ENCODE data around the gene TRAIP.
"Not testable (repeated sequence)": the region's sequence is repeated elsewhere in the genome, so short reads cannot be mapped to it uniquely, and the experiment has no call there.

The TRAIP gene

GRCh38 chr3:49873623-49874022, 17.3 kb upstream of the TRAIP start:
- DNase-seq = no peak

- no peak for DNase-seq
These were observed 16.5 kb upstream of the TRAIP start for GRCh38 chr3:49872801-49873281.

- DNase-seq = no peak
These were observed 15.3 kb upstream of the TRAIP start for GRCh38 chr3:49871531-49872153.

GRCh38 chr3:49869525-49870126, 13.3 kb upstream of the TRAIP start, which contains the start of gene CAMKV:
CAMKV (minus strand) TSS chr3:49869906; CDS start chr3:49862388, 7,518 bp downstream.
- DNase-seq = peak; percentile 10

GRCh38 chr3:49868862-49869466, 12.6 kb upstream of the TRAIP start:
- no peak for DNase-seq

GRCh38 chr3:49867871-49868321, 11.5 kb upstream of the TRAIP start:
- DNase-seq = no peak

- no peak for DNase-seq
These were observed 11.0 kb upstream of the TRAIP start for GRCh38 chr3:49867400-49867799.

GRCh38 chr3:49865198-49865784, 8.9 kb upstream of the TRAIP start:
- no peak for DNase-seq

GRCh38 chr3:49864505-49864904, 8.1 kb upstream of the TRAIP start:
- DNase-seq = no peak

- DNase-seq = no peak
These were observed 3.4 kb upstream of the TRAIP start for GRCh38 chr3:49859576-49860305.

- no peak for DNase-seq
These were observed 702 bp downstream of the TRAIP start for GRCh38 chr3:49855662-49856061.

- no peak for DNase-seq
These were observed 10.7 kb downstream of the TRAIP start for GRCh38 chr3:49845694-49846093.

GRCh38 chr3:49844464-49845183, 11.7 kb downstream of the TRAIP start:
- no peak for DNase-seq

- DNase-seq = no peak
These were observed 13.4 kb downstream of the TRAIP start for GRCh38 chr3:49842843-49843517.

- DNase-seq = no peak
These were observed 14.6 kb downstream of the TRAIP start for GRCh38 chr3:49841806-49842205.

GRCh38 chr3:49841126-49841696, 15.2 kb downstream of the TRAIP start:
- DNase-seq = no peak

GRCh38 chr3:49840388-49840787, 16.0 kb downstream of the TRAIP start:
- no peak for DNase-seq

GRCh38 chr3:49839193-49839809, 17.1 kb downstream of the TRAIP start:
- DNase-seq = peak; percentile 73

GRCh38 chr3:49831341-49831740, 25.0 kb downstream of the TRAIP start:
- no peak for DNase-seq

- DNase-seq = no peak
These were observed 30.3 kb downstream of the TRAIP start for GRCh38 chr3:49826016-49826415.

- DNase-seq = not testable (repeated sequence)
These were observed 33.2 kb downstream of the TRAIP start for GRCh38 chr3:49823131-49823530.

All from T-helper 9 cell (primary cell).